Mucosa of rectum (tissue), 2 donors: ENCODE measurements around the gene PAM16.
A peak's percentile ranks its signal among the peaks of the same experiment; 100 is the strongest.

Experiments used
- H3K27ac ChIP-seq, 2 donors: one replicate each; pipeline ENCODE4 v1.7.0; 2013; ENCODE audit warnings: inconsistent platforms in 2 of 2, low read depth in 2 of 2, low read length in 2 of 2
- H3K27me3 ChIP-seq, 2 donors: one replicate each; pipeline ENCODE4 v1.7.0; 2013; ENCODE audit warnings: low read length in 2 of 2; ENCODE audit not compliant: control insufficient read depth in 2 of 2, insufficient read depth in 2 of 2
- H3K36me3 ChIP-seq, 2 donors: one replicate each; pipeline ENCODE4 v1.7.0; 2013; ENCODE audit warnings: low read length in 2 of 2; ENCODE audit not compliant: control insufficient read depth in 2 of 2, insufficient read depth in 2 of 2
- H3K4me1 ChIP-seq, 2 donors: one replicate each; pipeline ENCODE4 v1.7.0; 2013; ENCODE audit warnings: low read length in 2 of 2, mild to moderate bottlenecking in 1 of 2; ENCODE audit not compliant: control insufficient read depth in 2 of 2, insufficient read depth in 2 of 2
- H3K4me3 ChIP-seq, 2 donors: one replicate each; pipeline ENCODE4 v1.7.0; 2013; ENCODE audit warnings: low read length in 2 of 2
- H3K9ac ChIP-seq, 2 donors: one replicate each; pipeline ENCODE4 v1.7.0; 2013; ENCODE audit warnings: low read length in 2 of 2, low read depth in 1 of 2, mild to moderate bottlenecking in 1 of 2
- H3K9me3 ChIP-seq, 2 donors: one replicate each; pipeline ENCODE4 v1.7.0; 2013; ENCODE audit warnings: low read length in 2 of 2; ENCODE audit not compliant: control insufficient read depth in 2 of 2
- donor health status: healthy.
- donor health status: Normal muscosa, but diverticular disease.

Gene PAM16

DNA sequence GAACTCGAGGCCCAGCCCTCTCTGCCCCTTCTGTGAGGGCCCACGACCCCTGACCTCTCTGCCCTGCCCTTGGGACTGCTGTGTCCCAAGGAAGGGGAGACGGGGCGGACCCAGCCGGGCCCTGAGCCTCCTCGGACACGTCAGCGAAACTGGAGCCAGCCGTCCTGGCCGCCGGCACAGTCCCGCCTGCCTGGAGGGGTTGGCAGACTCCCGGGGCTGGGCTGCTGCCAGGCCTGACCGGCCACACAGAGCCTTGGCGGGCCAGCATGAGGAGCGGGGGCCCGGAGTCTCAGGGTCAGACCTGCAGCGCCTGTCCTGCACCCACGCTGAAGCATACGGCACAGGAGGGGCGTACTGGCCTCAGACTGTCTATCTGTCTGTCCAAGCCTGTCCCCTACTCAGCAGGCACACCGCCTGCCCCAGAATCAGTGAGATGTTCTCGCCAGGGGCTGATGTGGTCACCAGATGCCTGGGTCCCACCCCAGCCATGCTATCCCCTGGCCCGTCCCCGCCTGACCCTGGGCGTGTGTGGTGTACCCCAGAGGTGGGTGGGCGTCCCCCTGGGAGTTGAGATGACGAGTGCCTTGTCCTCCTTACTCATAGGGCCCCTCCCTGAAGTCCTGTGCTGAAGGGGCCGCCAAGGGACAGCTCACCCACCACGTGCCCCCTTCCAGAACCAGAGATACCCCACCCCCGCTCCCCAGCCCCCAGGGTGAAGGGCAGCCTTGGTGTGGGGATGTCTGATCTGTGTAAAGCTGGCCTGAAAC is 25.2 kb upstream of the PAM16 start:
- peaks cover 15 to 17% of the 10 kb centered on the region in 2 donors for H3K4me1 ChIP-seq
- H3K27ac ChIP-seq, result peak overlapping the region; percentile 45 to 48
- peak overlapping the region in 1 of 2 donors; percentile 33 for H3K9ac ChIP-seq
- no peaks in the 10 kb centered on the region for H3K27me3 ChIP-seq
- no peaks in the 10 kb centered on the region for H3K9me3 ChIP-seq
- no peak overlapping the region for H3K4me3 ChIP-seq
- peaks cover 0 to 9% of the 10 kb centered on the region in 2 donors for H3K36me3 ChIP-seq

GRCh38 chr16:4375717-4376116 is 24.6 kb upstream of the PAM16 start:
- Histone ChIP-seq H3K27ac (peak overlapping the region; percentile 45 to 48), H3K27me3 (no peaks in the 10 kb centered on the region), H3K9ac (no peak overlapping the region), H3K9me3 (no peaks in the 10 kb centered on the region), H3K4me3 (no peak overlapping the region), H3K4me1 (peaks cover 15 to 17% of the 10 kb centered on the region in 2 donors), H3K36me3 (peaks cover 0 to 5% of the 10 kb centered on the region in 2 donors)

DNA sequence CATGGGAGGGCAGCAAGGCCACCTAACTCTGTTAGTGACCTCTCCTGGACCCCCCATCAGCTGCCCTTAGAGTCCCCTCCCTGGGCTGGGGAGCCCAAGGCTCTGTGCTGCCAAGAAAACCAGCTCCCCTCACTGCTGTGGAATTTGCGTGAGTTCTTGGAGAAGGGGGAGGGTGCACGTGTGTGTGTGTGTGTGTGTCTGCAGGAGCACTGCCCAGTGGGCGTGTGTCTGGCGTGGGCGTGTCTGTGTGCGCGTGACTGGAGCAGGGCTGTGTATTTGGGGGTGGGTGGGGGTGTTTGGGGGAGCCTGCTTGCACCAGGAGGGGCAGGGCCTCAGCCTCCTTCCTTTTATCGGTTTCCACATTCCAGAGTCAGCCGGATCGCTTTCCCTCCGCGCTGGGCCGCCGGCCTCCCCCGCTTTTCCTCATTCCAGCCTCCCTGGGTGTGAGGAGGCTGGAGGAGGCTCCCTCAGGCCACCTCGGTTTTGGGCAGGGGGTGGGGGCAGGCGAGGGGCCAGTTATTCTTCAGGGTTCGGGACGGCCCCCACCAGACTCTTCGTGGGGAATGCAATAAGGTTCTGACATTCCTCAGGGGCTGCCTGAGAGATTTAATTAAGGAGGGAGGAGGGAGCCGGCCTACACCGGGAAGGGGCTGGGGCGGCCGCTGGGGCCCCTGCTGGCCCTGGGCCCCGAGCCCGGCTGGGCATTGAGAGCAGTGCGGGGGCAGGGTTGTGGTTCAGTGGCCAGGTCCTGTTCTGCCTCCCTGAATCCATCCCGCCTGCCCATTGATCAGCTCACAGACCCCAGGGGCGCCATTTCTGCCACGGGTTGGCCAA is 23.0 kb upstream of the PAM16 start:
- peak overlapping the region; percentile 47 to 72 for H3K27ac ChIP-seq
- H3K4me1 ChIP-seq, result peaks cover 15 to 17% of the 10 kb centered on the region in 2 donors
- no peaks in the 10 kb centered on the region for H3K9me3 ChIP-seq
- H3K4me3 ChIP-seq, result peak overlapping the region; percentile 6 to 20
- H3K36me3 ChIP-seq, result peaks cover 0 to 5% of the 10 kb centered on the region in 2 donors
- peak overlapping the region in 1 of 2 donors; percentile 41 for H3K9ac ChIP-seq
- no peaks in the 10 kb centered on the region for H3K27me3 ChIP-seq

GRCh38 chr16:4373356-4373908 is 22.3 kb upstream of the PAM16 start:
- H3K4me3 ChIP-seq, result peak overlapping the region; percentile 20 to 59
- no peaks in the 10 kb centered on the region for H3K9me3 ChIP-seq
- no peaks in the 10 kb centered on the region for H3K27me3 ChIP-seq
- peaks cover 15 to 17% of the 10 kb centered on the region in 2 donors for H3K4me1 ChIP-seq
- H3K36me3 ChIP-seq, result no peaks in the 10 kb centered on the region
- peak overlapping the region in 1 of 2 donors; percentile 41 for H3K9ac ChIP-seq
- H3K27ac ChIP-seq, result peak overlapping the region; percentile 24 to 72

GRCh38 chr16:4372578-4373355 is 21.6 kb upstream of the PAM16 start:
- peaks cover 14 to 15% of the 10 kb centered on the region in 2 donors for H3K4me1 ChIP-seq
- H3K36me3 ChIP-seq, result no peaks in the 10 kb centered on the region
- H3K27ac ChIP-seq, result peak overlapping the region; percentile 29 to 72
- peak overlapping the region; percentile 59 to 65 for H3K4me3 ChIP-seq
- H3K9me3 ChIP-seq, result no peaks in the 10 kb centered on the region
- H3K9ac ChIP-seq, result peak overlapping the region; percentile 38
- H3K27me3 ChIP-seq, result no peaks in the 10 kb centered on the region

- Histone ChIP-seq H3K9ac (peak overlapping the region; percentile 38), H3K4me3 (peak overlapping the region; percentile 59 to 65), H3K36me3 (peaks cover 4 to 5% of the 10 kb centered on the region in 2 donors), H3K4me1 (peaks cover 9 to 15% of the 10 kb centered on the region in 2 donors), H3K27me3 (no peaks in the 10 kb centered on the region), H3K9me3 (no peaks in the 10 kb centered on the region), H3K27ac (peak overlapping the region; percentile 29 to 43)
Measured at GRCh38 chr16:4372001-4372577, 21.0 kb upstream of the PAM16 start.

DNA sequence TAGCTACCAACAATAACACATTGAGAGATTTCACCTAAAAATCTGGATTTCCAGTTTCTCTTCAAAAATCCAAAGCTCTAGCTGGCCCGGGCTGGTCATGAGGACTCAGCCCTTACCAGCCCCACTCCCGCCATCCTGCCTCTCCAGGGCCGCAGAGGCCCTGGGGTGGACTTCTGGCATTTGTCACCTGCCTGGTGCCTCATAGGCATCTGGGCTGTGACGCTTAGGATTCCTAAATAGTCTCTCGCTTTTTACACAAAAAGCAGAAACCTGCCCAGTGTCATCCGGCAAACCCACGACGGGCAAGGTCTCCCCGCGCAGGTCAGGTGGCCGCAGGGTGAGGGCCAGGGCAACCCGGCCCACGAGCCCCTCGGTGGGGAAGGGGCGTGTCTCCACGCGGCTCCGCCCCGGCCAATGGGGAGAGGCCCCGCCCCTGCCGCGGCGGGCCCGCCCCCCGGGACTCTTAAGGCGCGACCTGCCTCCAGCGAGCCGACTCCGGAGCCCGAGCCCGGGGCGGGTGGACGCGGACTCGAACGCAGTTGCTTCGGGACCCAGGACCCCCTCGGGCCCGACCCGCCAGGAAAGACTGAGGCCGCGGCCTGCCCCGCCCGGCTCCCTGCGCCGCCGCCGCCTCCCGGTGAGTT is 20.4 kb upstream of the PAM16 start, which contains the start of gene VASN:
TSS of gene VASN (plus strand) at position 492 of the 644 bp plus-strand sequence. CDS start 9,030 bp downstream, outside the sequence.
- peak within 1 kb of the TSS; percentile 38 for H3K9ac ChIP-seq
- H3K36me3 ChIP-seq, result peaks cover 6% of the 10 kb centered on the region in 2 donors
- H3K27me3 ChIP-seq, result no peaks in the 10 kb centered on the region
- H3K9me3 ChIP-seq, result no peaks in the 10 kb centered on the region
- H3K4me1 ChIP-seq, result peaks cover 9 to 15% of the 10 kb centered on the region in 2 donors
- H3K27ac ChIP-seq, result peak within 1 kb of the TSS; percentile 35 to 67
- H3K4me3 ChIP-seq, result peak within 1 kb of the TSS; percentile 59 to 65

- Histone ChIP-seq H3K9ac (no peak overlapping the region), H3K9me3 (no peaks in the 10 kb centered on the region), H3K27ac (peak overlapping the region; percentile 35 to 67), H3K4me3 (no peak overlapping the region), H3K4me1 (peaks cover 9 to 15% of the 10 kb centered on the region in 2 donors), H3K27me3 (no peaks in the 10 kb centered on the region), H3K36me3 (peaks cover 6% of the 10 kb centered on the region in 2 donors)
Measured at GRCh38 chr16:4370570-4371356, 19.6 kb upstream of the PAM16 start.
